AG10803 (cell line): ENCODE measurements around the gene RNU1-4.
A peak's percentile ranks its signal among the peaks of the same experiment; 100 is the strongest.
"Not testable (repeated sequence)": the region's sequence is repeated elsewhere in the genome, so short reads cannot be mapped to it uniquely, and the experiment has no call there.

ENCODE experiments used
- DNase-seq: peaks from one replicate; pipeline ENCODE4 v3.0.0; 2010; ENCODE audit warnings: low read depth
- H3K4me3 ChIP-seq: 2 replicates; pipeline ENCODE4 v1.5.1; 2011; ENCODE audit warnings: mild to moderate bottlenecking, low read length, control low read depth

Gene RNU1-4

GRCh38 chr1:16764248-16764819, 24.0 kb downstream of the RNU1-4 start:
- DNase-seq, H3K4me3 ChIP-seq: not testable (repeated sequence)

- DNase-seq, H3K4me3 ChIP-seq: not testable (repeated sequence)
Measured at GRCh38 chr1:16764820-16765655, 24.7 kb downstream of the RNU1-4 start.

- H3K4me3 ChIP-seq, DNase-seq: not testable (repeated sequence)
Measured at GRCh38 chr1:16765731-16766605, 25.7 kb downstream of the RNU1-4 start.

GRCh38 chr1:16766689-16767256, 26.5 kb downstream of the RNU1-4 start:
- not testable (repeated sequence) for H3K4me3 ChIP-seq, DNase-seq

GRCh38 chr1:16770139-16770759, 29.9 kb downstream of the RNU1-4 start:
- DNase-seq, result peak; percentile 76
- H3K4me3 ChIP-seq, result not testable (repeated sequence)

GRCh38 chr1:16770896-16771446, 30.7 kb downstream of the RNU1-4 start:
- not testable (repeated sequence) for H3K4me3 ChIP-seq, DNase-seq

- not testable (repeated sequence) for DNase-seq, H3K4me3 ChIP-seq
Measured at GRCh38 chr1:16772275-16773204, 32.2 kb downstream of the RNU1-4 start.

- H3K4me3 ChIP-seq, DNase-seq: not testable (repeated sequence)
Measured at GRCh38 chr1:16773205-16773596, 32.9 kb downstream of the RNU1-4 start.

- not testable (repeated sequence) for DNase-seq, H3K4me3 ChIP-seq
Measured at GRCh38 chr1:16773723-16774122, 33.4 kb downstream of the RNU1-4 start.

GRCh38 chr1:16774773-16775172, 34.5 kb downstream of the RNU1-4 start:
- not testable (repeated sequence) for H3K4me3 ChIP-seq, DNase-seq

GRCh38 chr1:16775290-16775689, 35.0 kb downstream of the RNU1-4 start:
- not testable (repeated sequence) for H3K4me3 ChIP-seq, DNase-seq

GRCh38 chr1:16776248-16776647, 35.9 kb downstream of the RNU1-4 start:
- DNase-seq, H3K4me3 ChIP-seq: not testable (repeated sequence)

- not testable (repeated sequence) for H3K4me3 ChIP-seq, DNase-seq
Measured at GRCh38 chr1:16776835-16777234, 36.5 kb downstream of the RNU1-4 start.

- DNase-seq, H3K4me3 ChIP-seq: not testable (repeated sequence)
Measured at GRCh38 chr1:16777821-16778220, 37.5 kb downstream of the RNU1-4 start.

GRCh38 chr1:16779525-16779924, 39.2 kb downstream of the RNU1-4 start:
- not testable (repeated sequence) for DNase-seq, H3K4me3 ChIP-seq

GRCh38 chr1:16781033-16781432, 40.7 kb downstream of the RNU1-4 start:
- H3K4me3 ChIP-seq, DNase-seq: not testable (repeated sequence)

GRCh38 chr1:16781625-16782024, 41.3 kb downstream of the RNU1-4 start:
- not testable (repeated sequence) for DNase-seq

GRCh38 chr1:16784955-16785354, 44.6 kb downstream of the RNU1-4 start:
- not testable (repeated sequence) for DNase-seq, H3K4me3 ChIP-seq

More at GRCh38 chr1:16781625-16782024, 41.3 kb downstream of the RNU1-4 start:
- not testable (repeated sequence) for H3K4me3 ChIP-seq
